Stimulated activated CD4-positive, alpha-beta T cell treated with anti-CD3 and anti-CD28 coated beads, Interleukin-1b, Interleukin-23, amount 100 ng/mL, for 48 hours (primary cell): ENCODE results near the gene ZKSCAN1.

ENCODE experiments used
- DNase-seq: peaks from one replicate; pipeline ENCODE4 v3.0.0-alpha.2; 2020

Gene ZKSCAN1

DNA sequence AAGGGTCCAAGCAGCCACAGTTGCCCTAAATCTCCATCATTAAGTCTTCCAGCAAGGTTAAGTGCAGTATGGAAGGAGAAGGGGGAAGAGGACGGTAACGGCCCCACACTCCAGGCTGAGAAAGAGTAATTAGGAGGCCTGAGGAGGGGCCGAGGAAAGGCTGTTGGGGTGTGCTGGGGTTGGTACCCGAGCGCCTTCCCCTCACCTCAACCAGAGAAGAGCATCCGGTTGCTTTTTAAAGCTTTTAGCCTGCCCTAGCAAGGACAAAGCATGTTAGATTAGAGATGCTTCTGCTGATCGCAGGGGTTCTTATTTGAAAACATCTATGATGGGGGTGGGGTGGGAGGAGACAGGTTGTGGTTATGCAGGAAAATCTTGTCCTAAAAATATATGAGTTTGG lies 25.2 kb downstream of the ZKSCAN1 start:
- no peak for DNase-seq

DNA sequence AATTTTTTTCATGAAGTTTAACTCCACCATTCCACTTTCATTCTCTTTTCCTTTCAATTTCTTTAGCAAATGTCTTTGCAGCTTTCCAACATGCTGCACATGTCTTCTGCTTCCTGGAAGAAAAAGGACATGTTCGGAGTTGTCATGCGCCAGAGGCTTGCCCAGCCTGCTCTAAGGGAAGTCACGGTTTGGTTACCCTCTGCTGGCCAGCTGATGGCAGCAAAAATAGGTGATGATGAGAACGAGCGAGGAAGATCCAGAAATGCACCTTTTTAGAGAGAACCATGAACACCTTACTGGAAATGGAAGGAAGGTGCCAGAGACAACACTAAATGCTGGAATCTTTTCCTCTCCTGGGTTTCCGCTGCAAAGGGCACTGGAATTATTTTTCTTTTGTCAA lies 29.3 kb downstream of the ZKSCAN1 start:
- DNase-seq, result no peak

DNA sequence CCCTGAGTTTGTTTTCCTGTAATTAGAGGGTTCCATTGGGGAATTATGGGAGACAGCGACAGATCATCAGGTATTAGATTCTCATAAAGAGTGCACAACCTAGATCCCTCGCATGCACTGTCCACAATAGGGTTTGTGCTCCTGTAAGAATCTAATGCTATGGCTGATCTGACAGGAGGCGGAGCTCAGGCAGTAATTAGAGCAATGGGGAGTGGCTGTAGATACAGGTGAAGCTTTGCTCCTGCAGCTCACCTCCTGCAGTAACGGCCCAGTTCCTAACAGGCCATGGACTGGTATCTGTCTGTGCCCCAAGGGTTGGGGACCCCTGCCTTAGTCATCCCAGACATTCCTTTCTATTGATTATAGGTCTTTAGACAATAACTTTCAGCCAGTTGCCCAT lies 33.3 kb downstream of the ZKSCAN1 start:
- no peak for DNase-seq

DNA sequence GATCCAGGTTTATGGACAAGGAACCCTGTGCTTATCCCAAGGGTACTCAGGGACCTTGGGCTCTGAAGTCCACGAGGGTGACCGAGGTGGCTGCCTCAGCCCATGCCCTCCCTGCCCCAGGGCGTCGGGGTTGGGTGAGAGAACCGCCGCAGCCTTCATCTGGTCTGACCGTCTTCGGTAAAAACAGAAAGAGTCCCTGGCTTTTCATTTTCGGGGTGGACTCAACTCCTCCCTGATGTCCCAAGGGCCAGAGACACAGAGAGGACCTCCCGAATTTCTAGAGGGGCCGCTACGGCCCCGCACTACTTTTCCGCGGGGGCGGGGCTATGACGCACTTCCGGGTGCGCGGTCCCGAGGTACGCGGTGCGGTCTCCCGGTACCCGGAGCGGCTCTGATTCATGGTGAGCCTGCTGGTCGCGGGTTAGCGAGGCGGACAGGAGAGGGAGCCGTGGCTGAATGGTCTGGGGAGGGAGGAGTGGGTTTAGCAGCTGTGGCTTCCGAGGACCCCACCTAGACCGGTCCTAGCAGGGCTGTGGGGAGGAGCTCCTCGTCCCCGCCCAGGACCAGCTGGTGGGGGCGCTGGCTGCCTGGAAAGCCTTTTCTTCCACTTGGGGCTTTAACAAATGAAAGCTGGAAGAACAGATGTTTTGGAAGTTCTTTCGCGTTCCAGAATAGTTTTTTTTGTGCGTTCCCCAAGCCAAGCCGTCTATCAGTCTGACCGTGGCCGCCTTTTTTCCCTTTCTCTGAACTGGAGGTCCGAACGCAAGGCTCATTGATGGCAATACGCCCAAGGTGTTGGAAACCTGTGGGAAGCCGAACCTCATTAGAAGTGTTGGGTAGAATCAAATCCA lies 34.3 kb downstream of the ZKSCAN1 start, which contains the start of gene ZSCAN21:
Gene ZSCAN21 (plus strand): TSS at position 334 of the 851 bp plus-strand sequence. CDS start 7,233 bp downstream, outside the sequence.
- peak; percentile 80 for DNase-seq

DNA sequence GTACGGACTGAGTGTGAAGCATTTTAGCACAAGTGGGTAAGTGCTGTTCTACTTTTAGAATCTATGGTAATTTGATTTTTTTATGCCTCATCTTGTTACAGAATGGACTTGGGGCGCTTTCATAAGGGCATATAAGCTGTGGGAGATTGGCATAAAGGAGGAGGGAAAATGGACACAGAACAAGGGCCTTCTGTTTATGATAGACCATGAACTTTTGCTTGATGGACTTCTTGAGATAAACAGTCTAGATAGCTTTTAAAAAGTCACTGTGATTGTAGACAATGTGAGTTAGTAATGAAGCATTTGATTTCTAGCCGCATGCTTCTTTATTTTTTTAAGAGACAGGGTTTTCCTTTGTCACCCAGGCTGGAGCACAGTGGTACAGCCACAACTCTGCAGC lies 36.2 kb downstream of the ZKSCAN1 start:
- DNase-seq, result no peak

DNA sequence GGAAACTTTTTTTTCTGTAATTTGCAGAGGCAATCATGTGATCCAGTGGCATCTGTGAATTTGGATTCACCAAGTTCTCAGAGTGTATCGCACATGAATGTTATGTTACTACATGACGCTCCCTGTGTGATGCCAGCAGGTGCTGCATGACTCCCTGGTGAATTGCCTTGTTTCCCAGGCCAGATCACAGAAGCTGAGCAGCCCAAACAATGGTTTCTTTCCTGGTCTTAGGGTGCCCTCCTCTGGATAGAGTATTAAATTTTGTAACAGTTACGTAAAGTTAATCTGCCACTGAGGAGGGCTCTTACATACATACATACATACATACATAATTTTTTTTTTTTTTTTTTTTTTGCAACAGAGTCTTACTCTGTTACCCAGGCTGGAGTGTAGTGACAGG lies 37.8 kb downstream of the ZKSCAN1 start:
- peak; percentile 24 for DNase-seq

DNA sequence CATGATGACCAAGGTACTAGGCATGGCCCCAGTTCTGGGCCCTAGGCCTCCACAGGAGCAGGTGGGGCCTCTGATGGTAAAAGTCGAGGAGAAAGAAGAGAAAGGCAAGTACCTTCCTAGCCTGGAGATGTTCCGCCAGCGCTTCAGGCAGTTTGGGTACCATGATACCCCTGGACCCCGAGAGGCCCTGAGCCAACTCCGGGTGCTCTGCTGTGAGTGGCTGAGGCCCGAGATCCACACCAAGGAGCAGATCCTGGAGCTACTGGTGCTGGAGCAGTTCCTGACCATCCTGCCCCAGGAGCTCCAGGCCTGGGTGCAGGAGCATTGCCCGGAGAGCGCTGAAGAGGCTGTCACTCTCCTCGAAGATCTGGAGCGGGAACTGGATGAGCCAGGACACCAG lies 41.6 kb downstream of the ZKSCAN1 start:
- DNase-seq, result no peak

DNA sequence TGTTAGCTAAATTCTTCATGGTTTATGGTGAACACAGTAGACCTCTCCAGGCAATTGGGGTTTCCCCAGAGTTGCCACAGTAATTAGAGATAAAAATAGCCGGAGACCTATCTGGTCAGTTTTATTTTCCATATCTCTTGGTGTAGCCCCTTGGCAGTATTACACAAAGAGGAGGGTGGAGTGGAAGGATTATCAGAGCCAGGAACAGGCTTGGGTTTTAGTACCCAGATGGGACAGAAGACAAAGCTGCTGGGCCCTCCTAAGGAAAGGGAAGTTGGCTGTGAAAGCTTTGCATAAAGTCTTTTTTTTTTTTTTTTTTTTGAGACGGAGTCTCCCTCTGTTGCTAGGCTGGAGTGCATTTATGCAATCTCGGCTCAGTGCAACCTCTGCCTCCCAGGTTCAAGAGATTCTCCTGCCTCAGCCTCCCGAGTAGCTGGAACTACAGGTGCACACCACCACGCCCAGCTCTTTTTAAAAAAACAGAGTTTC lies 43.9 kb downstream of the ZKSCAN1 start:
- no peak for DNase-seq

DNA sequence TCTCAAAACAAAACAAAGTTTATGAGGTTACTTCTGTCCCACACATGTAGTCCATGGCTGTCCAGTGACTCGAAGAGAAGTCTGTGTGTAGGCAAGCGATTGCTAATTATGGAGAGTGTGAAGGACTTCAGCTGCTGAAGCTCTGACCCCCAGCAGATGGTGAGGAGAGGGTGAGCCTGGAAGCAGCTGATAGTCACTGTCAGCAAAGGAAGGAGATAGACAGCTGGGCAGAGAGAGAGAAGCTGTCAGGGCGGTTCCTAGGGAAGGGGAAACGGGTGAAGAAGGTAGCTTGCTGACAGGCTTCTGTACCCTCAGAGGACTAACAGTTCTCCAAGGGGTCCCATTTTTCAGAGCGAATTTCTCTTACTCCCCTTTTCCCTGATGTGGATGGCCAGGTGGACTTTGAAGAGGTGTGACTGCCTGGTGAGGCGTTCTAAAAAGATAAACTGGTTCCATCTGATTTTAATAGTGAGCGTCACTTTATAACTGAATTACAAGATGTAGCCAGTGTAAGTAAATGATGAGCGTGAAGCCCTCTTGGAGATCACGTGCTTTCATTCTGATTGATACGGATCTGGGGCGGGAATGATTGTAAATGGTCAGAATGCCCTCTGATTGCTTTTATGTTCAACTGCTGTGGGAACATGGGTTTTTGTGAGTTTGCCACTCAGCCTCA lies 46.3 kb downstream of the ZKSCAN1 start:
- DNase-seq, result no peak

DNA sequence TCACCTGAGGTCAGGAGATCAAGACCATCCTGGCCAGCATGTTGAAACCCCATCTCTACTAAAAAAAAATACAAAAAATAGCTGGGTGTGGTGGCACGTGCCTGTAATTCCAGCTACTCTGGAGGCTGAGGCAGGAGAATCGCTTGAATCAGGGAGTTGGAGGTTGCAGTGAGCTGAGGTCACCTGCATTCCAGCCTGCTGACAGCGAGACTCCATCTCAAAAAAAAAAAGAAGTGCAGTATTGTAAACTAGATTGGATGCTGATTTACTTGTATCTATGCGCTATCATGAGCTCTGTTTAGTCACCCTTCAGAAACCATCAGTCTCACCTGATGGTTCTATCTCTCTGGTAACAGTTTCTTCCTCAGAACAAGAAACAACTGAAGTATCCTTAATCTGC lies 48.0 kb downstream of the ZKSCAN1 start:
- DNase-seq, result no peak

DNA sequence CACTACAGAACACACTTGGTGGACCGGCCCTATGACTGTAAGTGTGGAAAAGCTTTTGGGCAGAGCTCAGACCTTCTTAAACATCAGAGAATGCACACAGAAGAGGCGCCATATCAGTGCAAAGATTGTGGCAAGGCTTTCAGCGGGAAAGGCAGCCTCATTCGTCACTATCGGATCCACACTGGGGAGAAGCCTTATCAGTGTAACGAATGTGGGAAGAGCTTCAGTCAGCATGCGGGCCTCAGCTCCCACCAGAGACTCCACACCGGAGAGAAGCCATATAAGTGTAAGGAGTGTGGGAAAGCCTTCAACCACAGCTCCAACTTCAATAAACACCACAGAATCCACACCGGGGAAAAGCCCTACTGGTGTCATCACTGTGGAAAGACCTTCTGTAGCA lies 48.8 kb downstream of the ZKSCAN1 start:
- DNase-seq, result no peak

DNA sequence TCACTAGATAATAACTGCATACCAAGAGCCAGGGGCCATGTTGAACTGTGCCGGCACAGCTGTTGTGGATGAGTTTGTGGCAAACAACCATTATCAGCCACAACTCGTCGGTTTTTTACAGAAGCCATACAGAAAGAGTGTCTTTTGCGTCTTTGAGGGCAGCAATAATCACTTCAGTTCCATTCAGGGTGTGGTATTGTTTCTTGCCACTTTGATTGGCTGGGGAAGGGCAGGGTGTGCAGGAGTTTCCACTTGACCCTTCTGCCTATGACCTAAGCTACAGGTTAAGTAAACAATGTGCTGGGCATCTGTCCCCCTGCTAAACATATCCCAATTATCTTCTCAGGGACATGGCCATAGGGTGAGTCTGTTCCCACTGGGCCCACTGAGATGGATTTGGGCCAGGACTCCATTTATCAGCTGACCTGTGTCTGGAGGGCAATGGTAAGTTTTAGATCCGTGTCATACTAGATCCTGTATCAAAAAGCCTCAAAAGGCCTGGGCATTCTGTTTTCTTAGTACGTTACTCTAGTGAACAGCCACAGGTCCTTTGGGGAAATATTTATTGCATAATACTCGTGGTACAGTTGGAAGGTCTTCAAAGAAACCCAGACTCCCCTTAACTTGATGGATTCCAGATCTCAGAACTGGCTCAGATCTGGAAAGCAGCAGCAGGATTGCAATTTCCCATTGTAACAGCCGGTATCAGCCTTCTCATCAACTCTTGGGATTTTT lies 50.2 kb downstream of the ZKSCAN1 start:
- no peak for DNase-seq

DNA sequence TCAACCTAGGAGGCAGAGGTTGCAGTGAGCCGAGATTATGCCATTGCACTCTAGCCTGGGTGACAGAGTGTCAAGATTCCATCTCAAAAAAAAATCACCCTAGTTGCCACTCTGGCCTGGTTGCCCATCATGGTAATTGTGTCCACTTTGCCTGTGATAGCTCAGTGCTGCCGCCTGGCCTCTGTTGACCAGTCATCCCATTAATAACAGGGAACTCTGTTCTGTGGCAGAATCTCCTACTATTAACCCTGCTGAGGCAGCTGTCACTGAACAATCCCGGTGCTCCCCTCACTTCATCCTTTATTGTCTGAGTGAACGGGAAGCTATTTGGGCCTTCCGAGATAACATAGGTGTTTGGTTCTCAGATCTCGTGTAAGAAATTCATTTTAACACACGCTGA lies 51.6 kb downstream of the ZKSCAN1 start:
- DNase-seq, result no peak

DNA sequence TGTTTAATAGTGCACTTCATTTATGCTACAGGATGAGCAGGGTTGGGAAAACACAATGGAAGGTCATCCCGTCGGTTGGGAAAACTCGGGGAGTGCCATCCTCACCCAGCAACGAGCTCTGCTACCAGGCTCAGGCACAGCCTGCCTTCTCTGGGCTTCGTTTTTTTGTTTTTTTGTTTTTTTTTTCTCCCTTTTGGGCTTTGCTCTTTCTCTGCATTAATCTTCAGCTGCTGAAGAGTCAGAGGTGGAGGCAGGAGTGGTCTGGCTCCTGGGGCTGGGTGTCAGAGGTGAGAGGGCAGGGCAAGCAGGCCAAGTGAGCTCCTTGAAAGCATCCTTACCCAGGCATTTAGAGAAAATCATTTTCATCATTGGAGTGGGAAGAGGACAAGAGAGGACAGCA lies 54.6 kb downstream of the ZKSCAN1 start:
- no peak for DNase-seq

DNA sequence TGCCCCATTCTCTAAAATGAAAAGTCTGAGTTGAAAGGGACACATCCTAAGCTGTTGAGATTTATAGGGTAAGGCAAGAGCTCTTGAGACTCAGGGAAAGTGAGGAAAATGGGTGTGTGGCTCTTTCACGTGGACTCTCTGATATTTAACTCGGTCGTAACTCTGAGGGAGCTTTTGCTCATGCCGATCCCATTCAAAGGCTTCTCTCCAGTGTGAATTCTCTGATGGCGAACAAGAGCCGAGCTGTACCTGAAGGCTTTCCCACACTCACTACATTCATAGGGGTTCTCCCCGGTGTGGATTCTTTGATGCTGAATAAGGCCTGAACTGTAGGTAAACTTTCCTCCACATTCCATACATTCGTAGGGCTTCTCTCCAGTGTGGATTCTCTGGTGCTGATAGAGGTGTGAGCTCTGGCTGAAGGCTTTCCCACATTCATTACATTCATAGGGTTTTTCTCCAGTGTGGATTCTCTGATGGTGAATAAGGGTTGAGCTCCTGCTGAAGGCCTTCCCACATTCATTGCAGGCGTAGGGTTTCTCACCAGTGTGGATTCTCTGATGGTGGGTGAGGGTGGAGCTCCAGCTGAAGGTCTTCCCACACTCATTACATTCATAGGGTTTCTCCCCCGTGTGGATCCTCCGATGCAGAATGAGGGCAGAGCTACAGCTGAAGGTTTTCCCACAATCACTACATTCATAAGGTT lies 55.8 kb downstream of the ZKSCAN1 start:
- no peak for DNase-seq

DNA sequence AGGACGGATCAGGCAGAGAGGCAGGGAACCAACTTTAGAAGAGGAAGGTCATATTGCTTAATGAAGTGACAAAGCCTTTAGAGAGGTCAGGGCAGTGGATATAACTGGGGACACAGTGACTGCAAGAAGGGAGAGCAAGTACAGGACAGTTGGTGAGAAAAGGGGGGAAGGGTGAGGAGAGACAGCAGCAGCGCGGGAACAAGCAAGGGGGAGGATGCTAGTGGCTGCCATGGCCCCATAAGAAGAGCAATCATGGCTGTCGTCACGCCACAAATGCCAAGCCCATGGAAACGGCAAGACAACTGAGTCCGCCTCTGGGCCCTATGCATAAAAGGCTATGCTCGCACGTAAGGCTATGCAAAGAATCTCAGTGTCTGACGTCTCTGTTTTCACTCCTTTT lies 57.1 kb downstream of the ZKSCAN1 start:
- DNase-seq, result no peak

DNA sequence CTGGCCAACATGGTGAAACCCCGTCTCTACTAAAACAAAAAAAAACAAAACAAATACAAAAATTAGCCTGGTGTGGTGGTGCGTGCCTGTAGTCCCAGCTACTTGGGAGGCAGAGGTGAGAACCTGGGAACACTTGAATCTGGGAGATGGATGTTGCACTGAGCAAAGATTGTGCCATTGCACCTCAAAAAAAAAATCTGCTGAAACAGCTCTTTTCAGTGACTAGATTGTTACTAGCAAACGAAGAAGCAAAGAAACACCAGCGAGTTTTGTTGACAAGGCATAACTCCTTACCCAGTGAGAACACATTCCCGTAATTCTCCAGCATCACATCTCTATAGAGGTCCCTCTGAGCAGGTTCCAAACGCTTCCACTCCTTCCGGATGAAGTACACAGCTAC lies 59.4 kb downstream of the ZKSCAN1 start:
- DNase-seq, result no peak

DNA sequence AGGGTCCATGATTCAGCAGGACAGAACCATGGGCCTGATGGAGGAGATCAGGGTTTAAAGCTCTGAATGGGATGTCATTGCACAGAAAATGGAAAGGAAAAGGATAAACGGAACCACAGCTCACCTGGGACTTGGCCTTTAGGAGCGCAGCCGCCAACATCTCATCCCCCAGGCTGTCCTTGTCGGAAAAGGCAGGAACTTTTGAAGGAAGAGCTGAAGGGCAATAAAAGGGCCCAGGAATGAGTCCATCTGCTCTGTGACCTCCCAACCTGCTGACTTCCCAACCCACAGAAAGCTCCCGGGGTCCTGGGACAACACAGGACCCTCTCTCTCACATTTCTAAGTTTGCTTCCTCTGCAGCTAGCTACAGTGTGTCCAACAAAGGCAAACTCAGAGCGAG lies 60.0 kb downstream of the ZKSCAN1 start:
- DNase-seq, result no peak

DNA sequence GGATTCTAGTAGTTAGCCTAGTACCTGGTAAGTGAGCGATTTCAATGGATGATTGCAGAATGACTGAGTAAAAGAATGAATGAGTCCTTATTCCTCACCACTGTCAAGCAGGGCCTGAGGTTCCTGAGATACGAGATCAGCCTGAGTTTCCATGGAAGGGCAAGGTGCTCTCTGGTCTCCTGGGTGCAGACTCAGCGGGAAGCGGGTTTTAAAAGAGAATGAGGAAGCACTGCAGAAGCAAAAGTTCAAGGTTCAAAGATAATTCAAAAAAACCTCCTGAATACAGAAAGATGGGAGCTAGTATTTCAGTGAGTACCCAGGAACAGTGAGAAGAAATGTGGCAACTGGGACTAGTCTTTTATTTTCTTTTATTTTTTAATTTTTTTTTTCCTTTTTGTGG lies 61.8 kb downstream of the ZKSCAN1 start:
- no peak for DNase-seq

DNA sequence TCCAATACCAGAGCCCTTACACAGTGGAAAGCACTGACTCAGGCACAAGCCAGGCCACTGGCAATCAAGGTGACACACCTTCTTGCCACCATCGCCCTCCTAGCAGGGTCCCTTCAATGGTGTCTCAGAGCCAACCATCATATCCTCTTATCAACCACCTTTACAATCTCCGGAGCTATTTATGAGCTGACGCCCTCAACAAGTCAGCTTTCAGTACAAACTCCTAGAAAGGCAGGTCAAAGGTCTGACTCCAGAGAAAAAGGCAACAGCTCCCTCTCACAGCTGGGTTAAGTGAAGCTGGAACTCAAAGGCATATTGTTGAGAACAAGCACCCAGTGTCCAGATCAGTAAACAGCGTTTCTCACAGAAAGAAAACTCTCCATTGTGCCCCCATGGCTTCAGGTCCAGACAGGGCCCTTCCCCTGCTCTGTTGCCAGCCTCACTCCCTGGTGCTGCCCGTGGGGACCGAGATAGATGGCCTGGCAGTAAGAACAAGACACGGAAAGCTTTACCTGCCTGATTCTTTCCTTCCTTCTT lies 63.7 kb downstream of the ZKSCAN1 start:
- no peak for DNase-seq

DNA sequence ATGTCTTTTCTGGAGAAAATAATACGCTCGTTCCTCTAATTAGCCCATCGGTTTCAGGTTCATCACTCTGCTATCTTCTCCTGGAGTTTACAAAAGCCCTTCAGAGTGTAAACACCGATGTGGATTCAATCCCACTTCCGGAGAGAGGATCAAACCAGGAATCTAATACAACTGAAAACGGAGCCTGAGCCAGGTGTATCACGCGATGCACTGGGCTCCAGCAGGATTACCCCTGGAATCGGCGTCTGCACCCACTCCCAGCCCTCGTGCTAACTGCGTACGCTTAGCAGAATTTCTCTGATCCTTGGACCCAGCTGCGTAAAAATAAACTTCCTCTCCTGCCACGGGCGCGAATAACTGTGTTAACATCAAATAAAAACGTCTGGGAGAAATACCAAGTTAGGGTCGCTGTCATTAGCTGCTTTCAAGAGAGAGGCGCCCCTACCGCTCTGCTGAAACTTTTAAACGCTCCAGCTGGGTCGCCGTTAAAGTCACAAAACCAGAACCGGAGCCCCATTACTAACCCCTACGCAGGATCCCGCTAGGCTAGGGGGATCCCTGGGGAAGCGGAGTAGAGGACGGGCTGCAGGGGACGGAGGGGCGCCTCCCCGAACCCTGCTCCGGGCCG lies 65.6 kb downstream of the ZKSCAN1 start:
- DNase-seq, result no peak

DNA sequence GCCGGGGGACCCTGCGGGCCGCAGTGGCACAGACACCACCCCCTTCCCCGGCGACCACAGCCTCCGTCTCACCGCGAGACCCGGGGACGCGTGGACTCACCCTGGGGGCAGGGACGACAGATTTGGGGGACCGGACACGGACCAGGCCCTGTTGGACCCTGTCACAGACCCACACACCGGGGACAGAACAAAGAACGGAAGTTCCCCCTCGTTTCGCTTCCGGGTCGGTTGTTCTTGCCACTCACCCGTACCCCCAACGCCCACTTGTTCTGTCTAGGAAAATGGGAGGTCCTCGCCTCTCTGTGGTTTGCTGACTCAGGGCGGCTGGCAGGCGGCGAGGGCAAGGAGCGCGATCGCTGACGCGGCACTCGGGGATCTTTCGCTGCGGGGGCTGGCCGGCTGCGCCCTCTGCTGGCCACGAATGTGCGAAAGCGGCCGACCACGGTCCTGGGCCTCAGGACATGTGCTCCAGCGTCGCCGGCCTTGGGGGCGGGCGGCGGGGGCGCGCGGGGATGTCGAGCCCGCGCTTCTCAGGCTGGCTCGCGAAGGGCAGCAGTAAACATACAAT lies 66.2 kb downstream of the ZKSCAN1 start, which contains the start of gene ZNF3:
Gene ZNF3 (minus strand): TSS at position 189 of the 568 bp plus-strand sequence. CDS start 4,366 bp downstream, outside the sequence.
- DNase-seq, result peak; percentile 99
